Stimulated activated CD4-positive, alpha-beta T cell treated with anti-CD3 and anti-CD28 coated beads, Interleukin-12 subunit alpha, Interleukin-12 subunit beta, amount 100 ng/mL, for 48 hours (primary cell): ENCODE data around the gene ZCCHC3.
"Not testable (repeated sequence)": the region's sequence is repeated elsewhere in the genome, so short reads cannot be mapped to it uniquely, and the experiment has no call there.

ENCODE experiments used
- DNase-seq, 3 donors: peaks; one replicate each; pipeline ENCODE4 v3.0.0-alpha.2; 2020; ENCODE audit warnings: low read depth in 2 of 3, low spot score in 1 of 3

Gene ZCCHC3, protein sequence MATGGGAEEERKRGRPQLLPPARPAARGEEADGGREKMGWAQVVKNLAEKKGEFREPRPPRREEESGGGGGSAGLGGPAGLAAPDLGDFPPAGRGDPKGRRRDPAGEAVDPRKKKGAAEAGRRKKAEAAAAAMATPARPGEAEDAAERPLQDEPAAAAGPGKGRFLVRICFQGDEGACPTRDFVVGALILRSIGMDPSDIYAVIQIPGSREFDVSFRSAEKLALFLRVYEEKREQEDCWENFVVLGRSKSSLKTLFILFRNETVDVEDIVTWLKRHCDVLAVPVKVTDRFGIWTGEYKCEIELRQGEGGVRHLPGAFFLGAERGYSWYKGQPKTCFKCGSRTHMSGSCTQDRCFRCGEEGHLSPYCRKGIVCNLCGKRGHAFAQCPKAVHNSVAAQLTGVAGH

DNA sequence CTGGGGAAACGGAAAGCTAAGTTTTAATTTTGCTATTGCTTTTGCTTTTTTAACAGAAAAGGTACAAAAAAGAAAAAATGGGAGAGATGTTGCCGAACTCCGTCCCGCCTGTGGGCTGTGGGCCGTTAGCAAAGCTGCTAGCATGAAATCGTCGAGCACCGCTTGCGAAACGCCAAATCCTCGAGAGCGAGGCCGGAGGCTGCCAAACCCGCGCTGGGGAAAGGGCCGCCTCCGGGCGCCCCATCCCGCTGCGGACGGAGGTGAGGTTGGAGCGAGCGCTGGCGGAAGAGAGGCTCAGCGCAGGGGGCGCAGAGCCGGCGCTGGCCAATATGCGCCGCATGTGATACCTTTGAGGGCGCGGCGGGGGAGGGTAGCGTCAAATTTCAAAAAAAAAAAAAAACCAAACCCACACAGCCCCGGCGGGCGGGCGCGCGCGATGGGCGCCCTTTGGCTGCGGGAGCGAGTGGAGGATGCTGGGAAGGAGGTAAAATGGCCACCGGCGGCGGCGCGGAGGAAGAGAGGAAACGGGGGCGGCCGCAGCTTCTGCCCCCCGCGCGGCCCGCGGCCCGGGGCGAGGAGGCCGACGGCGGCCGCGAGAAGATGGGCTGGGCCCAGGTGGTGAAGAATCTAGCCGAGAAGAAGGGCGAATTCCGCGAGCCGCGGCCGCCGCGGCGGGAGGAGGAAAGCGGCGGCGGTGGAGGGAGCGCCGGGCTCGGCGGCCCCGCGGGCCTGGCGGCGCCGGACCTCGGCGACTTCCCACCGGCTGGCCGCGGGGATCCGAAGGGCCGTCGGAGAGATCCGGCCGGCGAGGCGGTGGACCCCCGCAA lies at the start of gene ZCCHC3:
ZCCHC3 (plus strand) TSS at position 473 of the 827 bp plus-strand sequence; CDS start at position 490, 17 bp downstream.
- peak; percentile 66 to 78 (median 73) for DNase-seq

DNA sequence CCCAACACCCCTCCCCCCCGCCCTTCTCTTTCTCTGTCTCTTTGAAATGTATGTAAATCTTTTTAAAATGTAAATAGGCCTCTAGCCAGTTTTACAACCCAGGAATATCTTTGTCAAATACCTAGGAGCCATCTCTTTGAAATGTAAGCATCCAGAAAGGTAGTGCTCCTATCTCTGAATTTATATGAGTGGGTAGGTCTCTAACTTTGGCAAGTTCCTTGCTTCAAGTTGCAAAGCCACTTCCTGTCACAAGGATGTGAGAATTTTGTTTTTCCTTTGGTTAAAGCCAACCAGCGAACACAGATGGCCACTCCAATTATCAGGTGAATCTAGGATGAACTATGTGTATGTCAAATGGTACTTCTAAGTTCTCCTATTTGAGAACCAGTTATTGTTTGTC lies 46.0 kb upstream of the ZCCHC3 start:
- DNase-seq = no peak

DNA sequence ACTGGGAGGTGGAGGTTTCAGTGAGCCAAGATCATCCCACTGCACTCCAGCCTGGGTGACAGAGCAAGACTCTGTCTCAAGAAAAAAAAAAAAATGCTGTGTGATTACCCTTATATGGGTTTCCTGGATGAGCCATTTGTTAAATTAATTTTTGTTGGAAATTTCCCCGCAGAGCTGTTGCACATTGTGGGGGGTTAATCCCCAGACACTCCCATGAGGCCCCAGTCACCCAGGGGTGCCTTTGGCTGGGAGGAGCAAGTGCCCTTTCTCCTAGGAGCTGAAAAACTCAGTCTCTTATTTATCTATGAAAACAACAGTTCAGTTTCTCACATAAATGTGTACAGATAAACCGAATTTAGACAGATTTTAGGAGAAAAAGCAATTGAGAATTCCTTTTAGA lies 44.6 kb upstream of the ZCCHC3 start:
- no peak for DNase-seq

DNA sequence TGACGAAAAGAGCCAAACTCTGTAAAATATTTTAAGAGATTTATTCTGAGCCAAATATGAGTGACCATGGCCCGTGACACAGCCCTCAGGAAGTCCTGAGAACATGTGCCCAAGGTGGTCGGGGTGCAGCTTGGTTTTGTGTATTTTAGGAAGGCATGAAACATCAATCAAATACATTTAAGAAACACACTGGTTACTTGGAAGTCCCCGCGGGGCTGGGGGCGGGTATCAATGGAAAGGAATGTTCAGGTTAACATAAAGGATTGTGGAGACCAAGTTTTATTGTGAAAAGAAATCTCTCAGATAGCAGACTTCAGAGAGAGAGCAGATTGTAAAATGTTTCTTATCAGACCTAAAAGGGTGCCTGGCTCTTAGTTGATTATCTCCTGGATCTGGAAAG lies 43.9 kb upstream of the ZCCHC3 start:
- not testable (repeated sequence) for DNase-seq

DNA sequence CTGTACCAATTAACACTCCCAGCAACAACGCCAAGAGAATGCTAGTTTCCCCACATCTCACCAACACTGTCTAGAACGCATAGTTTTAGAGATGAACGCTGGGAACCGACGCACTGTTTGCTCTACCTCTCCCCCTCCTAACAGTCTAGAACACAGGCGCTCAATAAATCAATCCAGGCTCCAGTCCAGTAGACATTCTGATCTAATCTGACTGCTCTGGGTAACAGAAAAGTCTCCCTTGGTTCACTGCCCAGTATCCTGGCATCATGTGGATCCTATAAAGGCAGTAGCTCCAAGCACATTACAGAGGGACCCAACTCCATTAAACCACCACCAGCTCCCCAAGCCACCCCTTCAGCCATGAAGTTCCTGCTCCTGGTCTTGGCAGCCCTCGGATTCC lies 40.0 kb upstream of the ZCCHC3 start, which contains the start of gene DEFB132:
DEFB132 (plus strand) TSS at position 306 of the 400 bp plus-strand sequence; CDS start at position 361, 55 bp downstream.
- DNase-seq = no peak

DNA sequence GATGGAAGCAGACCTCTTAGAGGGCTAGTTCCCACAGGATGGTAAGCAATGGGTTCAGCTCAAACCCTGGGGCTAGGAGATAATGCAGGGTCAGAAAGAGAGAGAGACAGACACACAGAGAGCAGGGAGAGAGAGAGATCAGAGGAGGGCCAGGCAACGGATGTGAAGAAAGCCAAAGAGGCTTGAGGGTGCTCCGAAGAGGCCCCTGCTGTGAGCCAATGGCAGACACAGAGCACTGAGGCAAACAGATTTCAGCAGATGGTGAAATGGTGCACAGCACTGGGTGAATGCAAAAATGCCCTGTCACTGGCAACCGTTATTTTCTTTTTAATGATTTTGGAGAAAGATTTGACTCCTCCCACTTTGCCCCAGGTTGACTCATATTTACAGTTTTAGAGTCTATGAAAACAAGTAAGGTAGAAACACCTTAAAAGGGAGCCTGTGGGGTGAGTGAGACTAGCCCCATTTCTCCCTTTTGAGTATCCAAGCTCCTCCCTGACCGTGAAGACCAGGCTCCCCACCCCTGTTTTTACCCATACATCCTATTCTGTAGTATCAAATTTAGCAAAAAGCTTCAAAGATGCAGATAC lies 39.0 kb upstream of the ZCCHC3 start:
- DNase-seq = no peak

DNA sequence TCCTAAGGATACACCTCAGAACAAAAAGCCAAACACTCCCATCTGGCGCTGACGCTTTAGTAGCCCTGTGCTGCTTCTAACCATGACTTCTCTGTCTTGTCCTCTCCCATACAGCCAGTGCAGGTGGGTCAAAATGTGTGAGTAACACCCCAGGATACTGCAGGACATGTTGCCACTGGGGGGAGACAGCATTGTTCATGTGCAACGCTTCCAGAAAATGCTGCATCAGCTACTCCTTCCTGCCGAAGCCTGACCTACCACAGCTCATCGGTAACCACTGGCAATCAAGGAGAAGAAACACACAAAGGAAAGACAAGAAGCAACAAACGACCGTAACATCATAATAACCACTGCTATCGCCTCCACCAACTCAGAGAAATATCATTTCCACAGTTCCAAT lies 38.4 kb upstream of the ZCCHC3 start:
- DNase-seq = no peak

DNA sequence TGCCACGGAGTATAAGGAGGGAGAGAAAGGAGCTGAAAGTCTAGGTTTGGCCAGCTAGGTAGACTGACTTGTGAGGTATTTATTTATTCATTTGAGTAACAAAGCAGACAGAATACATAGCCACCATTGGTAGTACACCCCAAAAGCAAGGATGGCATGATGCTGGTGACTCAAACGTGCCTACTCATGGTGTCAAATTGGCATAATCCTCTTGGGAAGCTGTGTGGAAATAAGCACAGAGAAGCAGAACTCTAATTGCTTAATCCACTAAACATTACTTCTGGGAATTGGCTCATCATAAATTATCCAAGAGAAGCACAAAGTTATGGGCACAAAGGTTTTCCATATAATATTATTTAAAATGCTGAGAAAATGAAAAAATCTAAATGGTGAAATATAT lies 37.4 kb upstream of the ZCCHC3 start:
- no peak for DNase-seq

DNA sequence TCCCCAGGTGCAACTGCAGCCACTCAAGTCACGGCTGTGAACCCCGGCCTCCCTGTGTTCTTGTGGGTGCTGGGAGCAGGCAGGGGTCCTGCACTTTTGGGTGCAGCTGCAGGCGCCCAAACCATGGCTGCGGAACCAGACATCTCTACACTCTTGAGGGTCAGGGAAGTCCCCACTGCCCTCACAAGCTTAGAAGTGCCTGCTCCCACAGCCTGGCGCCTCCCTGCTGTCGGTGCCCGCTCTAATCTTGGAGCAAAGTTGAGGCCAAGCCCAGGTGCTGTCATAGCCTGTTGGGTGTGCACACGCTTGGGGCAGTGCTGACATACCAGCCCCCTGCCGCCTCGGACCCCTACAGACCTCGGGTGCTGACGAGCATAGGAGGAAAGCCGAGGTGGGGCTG lies 33.7 kb upstream of the ZCCHC3 start:
- DNase-seq = no peak

DNA sequence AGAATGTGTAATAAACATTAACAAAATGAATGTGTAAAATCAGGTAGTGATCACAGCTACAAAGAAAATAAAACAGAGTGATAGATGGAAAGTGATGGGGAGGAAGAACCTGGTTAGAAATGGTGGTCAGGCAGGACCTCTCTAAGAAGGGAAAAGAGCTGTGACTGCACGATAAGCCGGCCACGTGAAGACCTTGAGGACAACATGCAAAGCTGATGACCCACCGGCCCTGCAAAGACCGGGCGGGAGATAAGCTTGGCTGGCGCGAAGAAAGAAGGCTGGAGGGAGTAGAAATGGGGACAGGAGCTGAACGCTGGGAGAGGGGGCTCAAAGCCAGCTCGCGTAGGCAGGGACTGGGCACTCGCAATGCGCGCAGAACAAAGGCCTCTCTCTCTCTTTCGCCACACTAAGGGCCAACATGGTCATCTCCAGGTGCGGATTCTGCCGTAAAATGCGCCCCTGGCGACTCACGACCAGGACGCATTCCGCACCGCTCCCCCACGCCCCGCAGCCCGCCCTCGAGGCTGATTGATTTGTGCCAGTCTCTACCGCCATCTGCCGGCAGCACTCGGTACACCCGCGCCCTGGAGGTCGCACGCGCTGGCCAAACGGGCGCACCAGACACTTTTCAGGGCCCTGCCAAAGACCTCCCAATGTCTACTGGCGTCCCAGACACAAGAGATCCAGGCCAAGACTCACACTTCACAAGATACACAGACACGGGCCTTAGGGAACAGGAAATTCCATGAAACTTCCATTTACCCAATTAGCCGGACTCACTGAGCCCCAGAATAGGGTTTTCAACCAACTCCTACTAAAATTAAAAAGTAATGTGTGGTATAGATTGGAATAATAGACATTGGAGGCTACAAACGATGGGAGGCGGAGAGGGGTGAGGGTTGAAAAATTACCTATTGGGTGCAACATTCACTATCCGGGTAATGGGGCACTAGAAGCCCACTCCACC lies 30.5 kb upstream of the ZCCHC3 start:
- DNase-seq = peak; percentile 83 to 94 (median 87)

DNA sequence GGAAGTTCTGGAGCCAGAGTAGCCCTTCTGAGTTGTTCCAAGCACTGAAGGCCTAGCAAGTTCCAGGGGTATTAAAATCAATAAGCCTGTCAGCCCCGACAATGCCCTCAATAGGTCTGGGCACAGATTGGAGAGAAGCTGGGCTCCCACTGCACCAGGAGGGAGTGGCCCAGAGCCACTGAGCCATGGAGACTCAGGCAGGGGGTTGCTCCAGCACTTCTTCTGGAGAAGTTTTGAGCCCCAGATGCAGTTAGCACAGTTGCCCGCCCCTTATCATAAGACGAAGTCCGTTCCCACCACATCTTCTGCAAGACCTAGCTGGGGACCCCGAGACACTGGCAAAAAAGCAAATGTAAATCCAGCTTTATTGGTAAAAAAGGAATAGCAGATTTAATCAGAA lies 26.9 kb upstream of the ZCCHC3 start:
- DNase-seq = no peak

DNA sequence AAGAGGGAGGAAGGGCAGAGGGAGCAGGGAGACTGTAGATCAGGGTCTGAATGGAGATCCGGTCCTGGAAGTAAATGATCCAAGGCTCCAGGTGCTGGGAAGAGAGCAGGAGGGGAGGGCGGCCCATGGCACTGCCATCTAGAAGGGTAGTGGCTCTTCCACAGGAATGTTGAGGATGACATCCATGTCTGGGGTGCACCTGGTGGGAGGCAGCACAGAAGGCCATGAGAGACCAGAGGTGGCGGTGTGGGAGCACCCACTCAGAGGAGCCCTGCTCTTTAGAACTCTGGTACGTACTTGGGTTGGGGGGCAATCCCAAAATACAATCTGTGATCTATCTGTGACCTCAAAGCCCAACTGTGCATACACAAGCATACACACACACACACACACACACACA lies 26.3 kb upstream of the ZCCHC3 start:
- no peak for DNase-seq

DNA sequence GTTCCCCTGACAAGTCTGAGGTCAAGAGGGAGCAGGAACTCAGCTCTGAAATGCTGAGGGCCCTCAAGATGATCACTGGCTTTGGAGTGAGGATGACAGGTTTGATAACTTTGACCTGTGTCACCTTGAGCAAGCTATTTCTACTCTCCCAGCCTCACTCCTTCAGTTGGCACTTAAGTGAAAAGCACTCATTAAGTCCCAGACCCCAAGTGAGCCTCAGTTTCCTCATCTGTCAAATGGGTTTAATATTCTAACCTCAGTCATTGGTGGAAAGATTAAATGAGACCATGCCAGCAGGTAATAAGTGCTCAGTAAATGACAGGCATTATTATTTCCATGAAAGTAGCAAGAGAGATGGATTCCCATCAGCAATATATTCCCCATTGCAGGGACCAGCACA lies 25.8 kb upstream of the ZCCHC3 start:
- DNase-seq = no peak

DNA sequence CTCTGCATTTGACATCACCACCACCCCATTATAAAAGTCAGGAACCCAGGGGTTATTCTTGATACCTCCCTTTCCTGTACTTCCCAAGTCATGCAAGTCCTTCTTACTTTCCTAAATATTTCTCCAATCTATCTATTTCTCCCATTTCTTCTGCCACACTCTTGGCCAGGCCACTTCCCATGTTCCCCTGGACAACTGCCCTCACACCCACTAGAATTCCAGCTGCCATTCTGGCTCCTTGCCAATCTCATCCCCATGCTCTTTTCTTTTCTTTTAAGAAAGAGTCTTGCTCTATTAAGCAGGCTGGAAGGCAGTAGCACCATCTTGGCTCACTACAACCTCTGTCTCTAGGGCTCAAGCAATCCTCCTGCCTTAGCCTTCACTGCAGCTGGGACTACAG lies 24.7 kb upstream of the ZCCHC3 start:
- DNase-seq = no peak

DNA sequence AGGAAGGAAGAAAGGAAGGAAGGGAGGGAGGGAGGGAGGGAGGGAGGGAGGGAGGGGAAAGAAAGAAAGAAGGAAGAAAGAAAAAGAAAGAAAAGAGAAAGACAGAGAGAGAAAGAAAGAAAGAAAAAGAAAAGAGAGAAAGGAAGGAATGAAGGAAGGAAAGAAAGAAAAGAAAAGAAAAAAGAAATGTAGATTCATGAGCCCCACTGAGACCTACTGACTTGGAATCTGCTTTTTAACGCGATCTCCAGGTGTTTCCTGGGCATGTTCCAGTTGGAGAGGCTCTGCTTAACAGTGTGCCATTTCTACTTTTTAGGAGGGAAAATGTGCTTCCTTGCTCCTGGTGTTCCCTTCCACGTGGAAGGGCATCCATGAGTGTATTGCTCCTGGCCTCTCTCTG lies 23.5 kb upstream of the ZCCHC3 start:
- no peak for DNase-seq

DNA sequence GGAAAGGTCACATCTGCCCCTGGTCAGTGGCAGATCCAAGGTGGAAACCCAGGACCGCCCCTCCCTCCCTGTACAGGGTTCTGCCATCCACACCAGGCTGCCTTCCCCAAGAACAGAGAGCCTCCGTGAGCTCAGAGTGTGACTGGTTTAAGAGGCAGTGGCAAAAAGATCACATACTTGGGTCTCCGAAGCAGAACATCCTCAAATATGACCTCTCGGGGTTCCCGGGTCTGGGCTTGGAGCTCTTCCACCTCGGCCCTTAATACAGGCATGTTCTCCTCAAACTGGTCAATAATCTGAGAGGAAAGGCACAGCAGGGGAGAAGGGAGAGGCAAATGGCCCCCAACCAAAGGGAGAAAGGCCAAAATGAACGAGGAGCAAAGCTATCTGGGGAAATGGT lies 21.6 kb upstream of the ZCCHC3 start:
- no peak for DNase-seq

DNA sequence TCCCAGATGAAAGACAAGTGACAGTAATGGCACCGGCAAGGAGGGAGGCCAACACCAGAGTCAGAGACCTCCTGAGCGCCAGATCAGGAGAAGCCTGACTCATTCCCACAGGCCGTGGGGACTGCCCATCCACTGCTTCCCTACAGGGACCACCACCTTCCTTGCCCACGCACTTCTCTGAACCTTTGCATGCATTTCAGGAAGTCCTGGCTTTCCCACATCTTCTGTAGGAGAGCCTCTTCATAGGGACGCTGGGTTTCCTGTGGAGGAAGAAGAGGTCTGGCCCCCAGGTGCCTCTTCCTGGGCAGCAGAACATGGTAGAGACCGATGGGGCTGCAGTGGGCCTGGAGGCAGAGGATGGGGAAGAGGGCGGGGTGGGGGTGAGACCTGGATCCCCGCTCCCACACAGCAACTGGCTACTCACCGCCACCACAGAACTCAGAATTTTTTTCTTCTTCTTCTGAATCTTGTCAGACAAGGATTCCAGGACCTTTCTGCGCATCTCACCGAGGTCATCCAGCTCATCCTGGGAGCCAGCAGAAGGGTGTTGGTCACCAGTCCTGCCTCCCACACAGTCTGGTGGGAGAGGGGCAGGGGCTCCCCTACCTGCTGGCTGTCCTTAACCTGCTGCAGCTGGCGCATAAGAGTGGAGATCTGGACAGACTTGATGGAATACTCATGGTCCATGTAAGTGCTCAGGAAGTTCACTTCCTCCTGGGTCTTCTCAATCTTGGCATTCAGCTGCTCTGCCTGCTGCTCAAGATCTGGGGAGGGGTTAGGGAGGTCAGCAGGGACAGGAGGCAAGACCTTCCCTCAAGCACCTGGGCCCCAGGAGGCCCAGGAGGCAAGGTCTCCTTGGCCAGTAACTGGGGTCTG lies 20.5 kb upstream of the ZCCHC3 start:
- DNase-seq = no peak

DNA sequence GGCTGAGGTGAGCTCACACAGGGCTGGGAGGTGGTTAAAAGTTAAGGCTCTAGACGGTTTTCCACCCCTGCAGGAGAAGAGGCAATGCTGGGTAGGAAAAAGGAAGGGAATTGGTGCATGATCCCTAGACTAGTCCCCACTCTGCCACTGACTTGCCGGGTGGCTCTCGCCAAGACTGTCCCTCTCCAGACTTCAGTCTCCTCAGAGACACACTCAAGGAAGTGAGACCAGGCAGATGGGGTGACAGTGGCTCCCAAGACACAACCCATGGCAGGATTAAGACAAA lies 19.9 kb upstream of the ZCCHC3 start:
- no peak for DNase-seq

DNA sequence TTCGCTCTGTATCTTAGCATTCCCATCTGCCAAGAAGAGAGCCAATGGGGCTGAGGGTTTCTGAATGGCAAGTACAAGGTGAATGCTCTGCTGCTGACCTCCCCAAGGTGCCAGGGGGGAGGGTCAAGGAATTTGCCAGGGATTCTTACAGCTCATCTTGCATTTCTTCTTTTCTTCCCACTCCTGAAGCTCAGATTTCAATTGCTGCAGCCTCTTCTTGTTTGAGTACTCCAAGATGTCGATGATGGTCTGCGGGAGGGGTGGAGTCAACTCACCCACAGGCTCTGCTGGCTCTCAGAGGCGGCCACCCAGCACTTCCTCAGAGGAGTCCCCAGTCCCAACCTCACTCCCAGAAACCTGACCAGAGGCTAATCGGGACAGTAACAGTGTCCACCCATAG lies 19.2 kb upstream of the ZCCHC3 start:
- no peak for DNase-seq
